SK-N-MC (cell line): ENCODE results near the gene ADGRL3.

ENCODE experiments used
- FOXP2 ChIP-seq: optimal IDR thresholded peaks from 2 replicates; pipeline ENCODE3; 2011; ENCODE audit warnings: mild to moderate bottlenecking, moderate library complexity; ENCODE audit not compliant: insufficient read depth; ENCODE audit errors: extremely low read length, control extremely low read depth
- POLR2AphosphoS5 ChIP-seq: IDR thresholded peaks from 2 replicates; pipeline ENCODE4 v1.6.1; 2012; ENCODE audit warnings: mild to moderate bottlenecking, low read depth, low read length, borderline replicate concordance

- TF ChIP-seq POLR2AphosphoS5 (no peak), FOXP2 (no peak)
These were observed 713.5 kb downstream of the ADGRL3 start for GRCh38 chr4:61913619-61914018.
